GM18526 (cell line): ENCODE measurements around the gene OBI1.

ENCODE experiments used
- POLR2A ChIP-seq: IDR thresholded peaks from 3 replicates; pipeline ENCODE4 v1.6.1; 2011; ENCODE audit not compliant: insufficient read length; ENCODE audit errors: extremely low read depth

OBI1 gene

DNA sequence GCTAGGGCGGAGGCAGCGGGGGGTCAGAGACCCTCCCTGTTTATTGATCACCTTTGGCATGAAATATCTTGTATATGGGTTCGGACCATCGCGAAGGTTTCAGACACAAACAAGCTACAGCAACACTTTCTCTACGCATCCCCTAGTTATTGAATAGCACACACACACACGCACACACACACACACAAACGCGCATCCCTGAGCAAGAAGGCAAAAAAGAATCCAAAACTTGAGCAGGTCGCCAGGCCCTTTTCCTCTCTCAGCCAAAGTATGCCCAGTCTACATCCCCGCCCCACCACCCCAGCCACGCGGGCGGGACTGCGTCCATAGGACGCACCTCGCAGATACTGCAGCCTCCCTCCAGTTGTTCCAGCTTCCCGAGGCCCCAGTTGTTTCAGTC is 71.6 kb downstream of the OBI1 start:
- no peak for TF ChIP-seq POLR2A

DNA sequence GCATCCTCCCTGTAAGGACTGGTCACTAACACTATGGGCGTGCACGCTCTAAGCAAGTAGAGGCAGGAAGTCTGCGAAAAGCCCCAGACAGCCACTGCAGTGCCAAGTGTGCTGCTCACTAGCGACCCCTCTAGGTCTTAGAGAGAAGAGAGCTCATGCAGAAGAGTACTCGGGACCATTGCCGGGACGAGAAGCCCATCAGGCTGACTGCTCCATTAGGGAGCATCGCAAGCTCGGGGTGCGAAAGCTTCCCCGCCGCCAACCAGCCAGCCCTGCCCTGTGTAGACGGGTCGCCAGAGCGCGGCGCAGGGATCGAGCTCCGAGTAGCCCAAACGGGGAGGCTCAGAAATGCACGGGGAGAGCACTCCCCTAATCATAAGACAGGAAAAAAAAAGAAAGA is 72.2 kb downstream of the OBI1 start:
- no peak for TF ChIP-seq POLR2A

DNA sequence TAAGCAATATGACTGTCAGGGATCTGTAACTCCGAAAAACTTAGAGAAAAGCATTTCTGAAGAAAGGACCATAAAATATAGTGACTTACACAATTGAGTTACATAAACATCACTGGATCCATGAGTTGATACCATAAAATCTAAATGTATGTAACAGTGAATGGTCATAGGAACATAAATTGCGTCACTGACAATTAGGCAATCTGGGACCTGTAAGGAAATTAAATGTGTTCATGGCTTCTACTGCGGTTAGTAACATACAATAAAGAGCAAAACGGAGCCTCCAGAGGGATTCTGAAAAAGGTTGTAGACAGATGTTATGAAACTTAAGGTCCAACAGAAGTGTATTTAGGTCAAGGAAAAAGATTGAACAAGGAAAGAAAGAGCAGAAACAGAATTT is 82.7 kb downstream of the OBI1 start:
- TF ChIP-seq POLR2A, result no peak

DNA sequence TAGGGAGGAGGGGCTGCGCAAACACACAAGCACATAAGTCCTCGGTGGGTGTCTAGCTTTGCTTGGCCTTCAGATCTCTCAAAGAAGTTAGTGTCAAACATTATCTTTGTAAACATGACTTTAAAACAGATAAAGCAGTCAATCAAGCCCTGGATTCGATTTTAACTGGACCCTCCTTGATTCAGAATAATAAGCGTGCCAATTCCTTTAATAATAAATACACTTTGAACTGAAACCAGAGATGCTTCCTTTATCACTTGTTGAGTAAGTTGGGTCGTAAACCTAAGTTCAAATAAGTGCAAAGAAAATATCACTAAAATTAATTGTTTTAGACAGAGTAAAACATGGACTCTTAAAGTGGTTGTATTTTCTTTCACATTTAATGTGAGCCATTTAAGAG is 86.5 kb downstream of the OBI1 start:
- TF ChIP-seq POLR2A, result no peak

DNA sequence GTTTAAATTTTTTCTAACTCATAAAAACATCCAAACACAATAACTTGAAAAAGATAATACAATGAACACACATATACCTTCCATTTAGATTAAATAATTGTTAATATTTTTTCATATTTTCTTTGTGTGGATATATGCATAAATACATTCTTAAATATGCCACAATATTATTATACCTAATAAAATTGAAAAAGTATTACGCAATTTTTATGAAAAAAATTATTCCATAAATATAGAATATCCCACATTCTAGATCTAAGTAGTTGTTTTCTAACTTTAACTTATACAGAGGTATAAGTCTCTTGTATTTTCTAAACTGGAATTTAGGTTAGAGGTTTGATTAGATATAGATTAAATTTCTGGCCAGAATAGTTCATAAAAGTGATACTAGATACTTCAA is 89.9 kb downstream of the OBI1 start:
- TF ChIP-seq POLR2A, result no peak

DNA sequence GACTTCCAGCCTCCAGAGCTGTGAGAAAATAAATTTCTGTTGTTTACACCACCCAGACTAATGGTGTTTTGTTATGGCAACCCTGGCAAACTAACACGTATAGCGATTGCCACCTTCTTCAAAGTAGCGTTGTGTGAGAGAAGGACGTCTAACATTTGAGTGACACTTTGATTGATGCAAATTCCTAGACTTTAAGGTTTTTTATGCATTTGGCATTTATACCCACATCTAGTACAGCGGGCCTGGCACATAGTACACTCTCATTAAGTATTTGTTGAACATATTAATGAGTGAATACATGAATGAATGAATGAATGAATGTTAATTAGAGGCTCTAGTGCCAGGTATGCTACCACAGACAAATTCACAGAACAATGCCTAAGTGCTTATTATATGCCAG is 92.3 kb downstream of the OBI1 start:
- no peak for TF ChIP-seq POLR2A
